ENCODE results near the gene RPL36.

GRCh38 chr19:5706876-5707573 is 16.9 kb downstream of the RPL36 start:
- no peak for TF ChIP-seq CTCF (IDR thresholded peaks at IDR 0.05; ENCODE audit: poor library complexity)
- no peak for TF ChIP-seq EZH2 (IDR thresholded peaks at IDR 0.05; ENCODE audit: borderline replicate concordance)
- no peak for TF ChIP-seq EZH2phosphoT487 (IDR thresholded peaks at IDR 0.05; ENCODE audit: low read depth, severe bottlenecking, unreplicated experiment)

All from hepatocyte (in vitro differentiated cells).